HEK293T (cell line): ENCODE measurements around the gene RNU1-2.
"Not testable (repeated sequence)": the region's sequence is repeated elsewhere in the genome, so short reads cannot be mapped to it uniquely, and the experiment has no call there.

Experiments
- CTCF ChIA-PET: fragments of 350-600 bp; formaldehyde crosslinking; extraction: SDS; loops from one replicate; lab custom pipeline; 2021; ENCODE audit warnings: antibody characterized with exemption, inconsistent platforms; lab: Yijun Ruan, JAX
- POLR2A ChIA-PET: fragments of 350-600 bp; formaldehyde crosslinking; extraction: SDS; loops from one replicate; lab custom pipeline; 2020; ENCODE audit warnings: antibody characterized with exemption, inconsistent platforms; lab: Yijun Ruan, JAX
- DNase-seq: peaks from one replicate; pipeline ENCODE4 v3.0.0; 2012; ENCODE audit warnings: mixed read lengths; ENCODE audit errors: extremely low spot score
- BHLHE40 ChIP-seq: fragments of 450-650 bp; IDR thresholded peaks from 2 replicates; pipeline ENCODE4 v1.6.1; 2016; ENCODE audit warnings: mild to moderate bottlenecking, moderate library complexity, borderline replicate concordance
- CTBP1 ChIP-seq: fragments of 450-650 bp; IDR thresholded peaks from 2 replicates; pipeline ENCODE4 v1.6.1; 2016; ENCODE audit warnings: borderline replicate concordance
- ELF4 ChIP-seq: fragments of 450-650 bp; IDR thresholded peaks from 2 replicates; pipeline ENCODE4 v1.6.1; 2017; ENCODE audit warnings: antibody characterized with exemption
- FOXA1 ChIP-seq: fragments of 450-650 bp; IDR thresholded peaks from 2 replicates; pipeline ENCODE4 v1.6.1; 2016; ENCODE audit warnings: mild to moderate bottlenecking
- FOXK2 ChIP-seq: fragments of 450-650 bp; IDR thresholded peaks from 2 replicates; pipeline ENCODE4 v1.6.1; 2016; ENCODE audit warnings: mild to moderate bottlenecking
- FOXM1 ChIP-seq: fragments of 450-650 bp; IDR thresholded peaks from 2 replicates; pipeline ENCODE4 v1.6.1; 2017; ENCODE audit warnings: mild to moderate bottlenecking, borderline replicate concordance
- HDGF ChIP-seq: fragments of 450-650 bp; IDR thresholded peaks from 2 replicates; pipeline ENCODE4 v1.6.1; 2017; ENCODE audit warnings: antibody characterized with exemption, borderline replicate concordance
- L3MBTL2 ChIP-seq: fragments of 450-650 bp; conservative IDR thresholded peaks from 2 replicates; pipeline ENCODE4 v1.6.1; 2016; ENCODE audit warnings: mild to moderate bottlenecking
- LEF1 ChIP-seq: fragments of 450-650 bp; IDR thresholded peaks from 2 replicates; pipeline ENCODE4 v1.6.1; 2017; ENCODE audit warnings: mild to moderate bottlenecking, borderline replicate concordance
- NFRKB ChIP-seq: fragments of 450-650 bp; IDR thresholded peaks from 2 replicates; pipeline ENCODE4 v1.6.1; 2016; ENCODE audit warnings: mild to moderate bottlenecking, moderate library complexity
- PKNOX1 ChIP-seq: fragments of 450-650 bp; IDR thresholded peaks from 2 replicates; pipeline ENCODE4 v1.6.1; 2016
- SP1 ChIP-seq: fragments of 450-650 bp; IDR thresholded peaks from 2 replicates; pipeline ENCODE4 v1.6.1; 2017
- SUZ12 ChIP-seq: fragments of 450-650 bp; IDR thresholded peaks from 2 replicates; pipeline ENCODE4 v1.6.1; 2016; ENCODE audit warnings: mild to moderate bottlenecking
- TARDBP ChIP-seq: fragments of 450-650 bp; IDR thresholded peaks from 2 replicates; pipeline ENCODE4 v1.6.1; 2016
- ZNF384 ChIP-seq: fragments of 450-650 bp; IDR thresholded peaks from 2 replicates; pipeline ENCODE4 v1.6.1; 2016

The RNU1-2 gene

DNA sequence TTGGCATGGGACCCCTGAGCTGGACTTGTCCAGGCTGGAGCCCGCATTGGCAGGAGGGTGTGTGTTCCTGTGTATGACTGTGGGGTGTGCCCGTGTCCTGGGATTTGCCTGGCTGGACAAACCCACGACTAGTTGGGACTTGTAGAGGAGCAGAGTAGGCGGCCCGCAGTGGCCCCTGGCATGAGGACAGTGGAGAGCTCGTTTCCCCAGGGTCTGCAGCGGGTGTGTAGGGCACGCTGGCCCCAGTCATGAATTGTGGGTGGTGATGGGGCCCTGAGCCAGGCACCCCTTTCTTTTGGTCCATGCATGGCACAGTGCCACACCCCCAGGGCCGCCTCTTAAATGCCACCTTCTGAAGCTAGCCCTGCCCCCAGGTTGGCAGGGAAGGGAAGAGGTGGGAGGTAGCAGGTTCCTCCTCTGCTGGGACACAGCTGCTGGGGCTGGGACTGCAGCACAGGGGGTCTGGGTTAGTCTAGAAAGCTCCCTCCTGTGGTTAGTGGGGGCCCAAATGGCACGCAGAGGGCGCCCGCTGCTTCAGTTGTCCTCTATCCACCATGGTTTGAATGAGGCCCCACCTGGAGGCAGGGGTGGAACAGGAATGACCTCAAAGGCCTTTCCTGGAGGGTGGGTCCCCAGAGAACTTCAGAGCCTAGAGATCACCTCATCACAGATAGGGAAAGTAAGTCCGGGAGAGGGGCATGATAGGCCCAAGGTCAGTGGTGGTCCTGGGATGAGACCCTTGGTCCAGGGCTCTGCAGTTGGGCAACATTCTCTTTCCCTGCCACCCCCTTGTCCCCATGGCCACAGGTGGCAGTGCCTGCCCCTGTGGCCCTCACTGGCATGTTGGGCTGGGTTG lies 30.1 kb downstream of the RNU1-2 start:
- ChIA-PET CTCF (interaction anchor here (0.9 to 1.2 kb wide), 2 partner anchors 11 to 305 kb away, joined by 3 read pairs; no protein-coding TSS in a partner anchor), POLR2A (interaction anchor here (2.6 kb wide), 1 partner anchor 20 kb away, joined by 12 read pairs; no protein-coding TSS in a partner anchor)
- TF ChIP-seq SP1 (no peak), LEF1 (no peak), HDGF (no peak), FOXM1 (no peak)
- no peak for DNase-seq

- TF ChIP-seq HDGF (no peak), FOXA1 (no peak), FOXM1 (no peak), SUZ12 (no peak), CTBP1 (no peak), L3MBTL2 (no peak), SP1 (no peak), BHLHE40 (no peak), ELF4 (no peak), NFRKB (no peak)
- CTCF ChIA-PET, result interaction anchor here (1.2 kb wide), 1 partner anchor 306 kb away, joined by 3 read pairs; no protein-coding TSS in a partner anchor
- DNase-seq, result no peak
- POLR2A ChIA-PET, result no interaction called here
Measured at GRCh38 chr1:16926491-16927073, 30.8 kb downstream of the RNU1-2 start.

DNA sequence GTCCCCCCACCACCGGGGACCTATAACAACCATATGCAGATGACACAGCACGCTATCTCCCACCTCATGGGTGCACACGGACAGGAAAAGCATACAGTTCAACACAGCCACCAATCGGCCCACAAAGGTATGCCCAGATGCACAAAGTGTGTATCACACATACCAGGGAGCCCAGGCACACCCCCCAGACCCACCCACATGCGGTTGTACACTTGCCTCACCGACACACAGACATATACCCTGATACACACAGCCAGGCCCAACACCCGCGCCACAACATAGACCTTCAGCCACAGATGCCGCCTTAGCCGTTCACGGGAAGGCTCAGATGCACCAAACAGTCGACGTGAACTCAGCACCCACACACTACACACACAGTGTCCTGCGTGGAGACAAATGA lies 31.5 kb downstream of the RNU1-2 start:
- CTCF ChIA-PET, result no interaction called here
- POLR2A ChIA-PET, result interaction anchor here (1.0 kb wide), 1 partner anchor 22 kb away, joined by 3 read pairs; no protein-coding TSS in a partner anchor
- no peak for TF ChIP-seq FOXK2
- TF ChIP-seq FOXA1, result no peak
- TF ChIP-seq LEF1, result no peak
- no peak for TF ChIP-seq L3MBTL2
- TF ChIP-seq BHLHE40, result no peak
- TF ChIP-seq HDGF, result no peak
- TF ChIP-seq ELF4, result no peak
- TF ChIP-seq PKNOX1, result no peak
- no peak for TF ChIP-seq SP1
- TF ChIP-seq ZNF384, result no peak
- no peak for TF ChIP-seq CTBP1
- no peak for TF ChIP-seq NFRKB
- no peak for TF ChIP-seq SUZ12
- TF ChIP-seq TARDBP, result no peak
- no peak for TF ChIP-seq FOXM1
- DNase-seq, result no peak

DNA sequence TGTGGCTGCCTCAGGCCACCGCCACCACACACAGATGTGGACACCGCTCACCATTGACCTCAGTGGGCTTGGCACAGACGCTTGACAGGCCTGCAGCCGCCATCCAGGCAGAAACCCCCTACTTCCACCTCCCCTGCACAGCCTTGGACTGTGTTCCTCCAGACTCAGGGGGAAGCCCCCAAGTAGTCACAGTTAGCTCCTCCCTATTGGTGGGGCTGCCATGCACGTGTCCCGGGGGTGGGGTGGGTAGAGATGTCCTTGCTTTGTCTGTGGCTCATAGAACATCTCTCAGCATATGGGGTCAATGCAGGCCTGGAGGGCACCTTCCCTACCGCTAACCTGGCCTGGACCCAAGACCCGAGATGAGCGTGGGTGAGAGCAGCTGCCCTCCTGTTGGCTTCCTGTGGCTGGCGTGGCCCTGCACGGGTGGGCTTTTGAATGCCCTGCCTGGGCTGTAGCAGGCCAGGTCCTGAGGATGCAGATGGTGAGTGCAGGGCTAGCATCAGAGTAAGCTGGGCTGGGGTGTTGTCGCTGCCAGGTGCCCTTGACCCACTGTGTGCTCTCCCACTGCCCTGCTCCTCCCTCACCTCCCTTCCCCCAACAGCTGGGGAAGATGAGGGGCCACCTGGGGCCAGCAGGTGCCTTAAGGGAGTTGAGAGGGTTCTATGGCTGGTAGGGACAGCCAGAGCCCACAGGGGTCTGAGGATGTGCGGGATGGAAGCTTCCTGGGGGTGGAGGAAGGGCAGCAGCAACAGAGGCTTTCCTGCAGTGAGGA lies 32.1 kb downstream of the RNU1-2 start:
- POLR2A ChIA-PET, result interaction anchor here (1.0 kb wide), 1 partner anchor 23 kb away, joined by 3 read pairs; no protein-coding TSS in a partner anchor
- DNase-seq, result no peak
- no peak for TF ChIP-seq ELF4
- TF ChIP-seq PKNOX1, result no peak
- TF ChIP-seq FOXM1, result no peak
- TF ChIP-seq HDGF, result no peak
- no peak for TF ChIP-seq NFRKB
- TF ChIP-seq SP1, result no peak
- no peak for TF ChIP-seq SUZ12
- no peak for TF ChIP-seq LEF1
- no peak for TF ChIP-seq TARDBP
- TF ChIP-seq ZNF384, result no peak
- no peak for TF ChIP-seq BHLHE40
- no peak for TF ChIP-seq FOXK2
- TF ChIP-seq CTBP1, result no peak
- CTCF ChIA-PET, result no interaction called here

DNA sequence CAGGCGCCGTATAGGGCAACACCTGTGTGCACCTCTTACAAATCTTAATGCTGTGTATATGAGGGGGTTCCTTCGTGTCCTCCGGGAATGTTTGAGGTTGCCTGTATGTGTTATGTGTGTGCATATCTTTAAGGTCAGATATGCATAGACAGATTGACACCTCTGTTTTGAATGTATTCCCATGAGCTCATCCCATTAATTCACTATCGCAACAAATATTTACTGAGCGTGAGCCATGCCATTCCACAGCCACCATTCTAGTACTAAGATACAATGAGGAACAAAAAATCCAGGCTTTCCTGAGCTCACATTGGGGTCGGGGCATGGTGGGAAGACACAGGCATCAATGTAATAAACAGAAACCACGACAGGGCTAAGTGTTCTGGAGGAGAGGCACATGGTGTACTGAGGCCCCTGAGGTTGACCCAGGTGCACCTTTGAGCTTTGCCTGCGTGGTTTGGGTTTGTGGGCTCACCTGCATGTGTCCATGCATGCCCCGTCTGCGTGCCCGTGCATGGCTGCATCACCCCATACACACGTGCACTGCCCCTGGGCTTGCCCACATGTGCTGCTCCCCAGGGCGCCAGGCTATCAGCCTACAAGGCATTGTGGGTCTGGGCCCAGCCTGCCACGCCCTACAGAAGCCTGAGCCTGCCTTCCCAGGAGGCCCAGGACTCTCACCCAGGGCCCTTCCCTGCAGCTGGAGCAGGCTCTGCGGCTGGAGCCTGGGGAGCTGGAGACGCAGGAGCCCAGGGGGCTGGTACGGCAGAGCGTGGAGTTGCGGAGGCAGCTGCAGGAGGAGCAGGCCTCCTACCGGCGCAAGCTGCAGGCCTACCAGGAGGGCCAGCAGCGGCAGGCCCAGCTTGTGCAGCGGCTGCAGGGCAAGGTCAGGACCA lies 33.6 kb downstream of the RNU1-2 start:
- not testable (repeated sequence) for DNase-seq
- ChIA-PET POLR2A (interaction anchor here (2.2 kb wide), 1 partner anchor 24 kb away, joined by 6 read pairs; no protein-coding TSS in a partner anchor), CTCF (interaction anchor here (0.7 kb wide), 1 partner anchor 31 kb away, joined by 3 read pairs; no protein-coding TSS in a partner anchor)

DNA sequence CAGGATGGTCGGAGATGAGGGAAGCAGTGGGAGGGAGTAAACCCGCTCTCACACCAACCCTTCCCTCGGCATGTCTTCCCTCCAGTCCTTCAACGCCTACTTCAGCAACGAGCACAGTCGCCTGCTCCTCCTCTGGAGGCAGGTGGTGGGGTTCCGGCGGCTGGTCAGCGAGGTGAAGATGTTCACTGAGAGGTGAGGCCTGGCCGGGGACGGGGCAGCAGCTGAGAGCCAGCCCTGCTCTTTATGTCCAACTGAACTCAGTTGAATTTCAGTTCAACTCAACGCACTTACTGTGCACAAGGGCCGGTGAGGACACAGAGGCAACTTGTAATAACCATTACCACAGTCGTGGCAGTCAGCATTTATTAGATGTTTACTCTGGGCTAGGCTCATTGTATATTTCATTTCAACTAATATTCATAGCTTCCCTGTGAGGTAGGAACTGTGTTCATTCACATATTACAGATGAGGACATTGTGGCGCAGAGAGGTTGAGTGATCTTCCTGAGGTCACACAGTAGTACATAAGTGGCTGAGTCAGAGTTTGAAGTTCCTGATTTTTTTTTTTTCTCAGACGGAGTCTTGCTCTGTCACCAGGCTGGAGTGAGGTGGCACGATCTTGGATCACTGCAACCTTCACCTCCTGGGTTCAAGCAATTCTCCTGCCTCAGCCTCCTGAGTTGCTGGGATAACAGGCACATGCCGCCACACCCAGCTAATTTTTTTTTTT lies 35.6 kb downstream of the RNU1-2 start:
- POLR2A ChIA-PET, result interaction anchor here (2.2 kb wide), 1 partner anchor 26 kb away, joined by 6 read pairs; no protein-coding TSS in a partner anchor
- CTCF ChIA-PET, result interaction anchor here (0.6 to 0.7 kb wide), 2 partner anchors 16 to 222 kb away, joined by 5 to 9 read pairs; no protein-coding TSS in a partner anchor
- DNase-seq, result not testable (repeated sequence)

DNA sequence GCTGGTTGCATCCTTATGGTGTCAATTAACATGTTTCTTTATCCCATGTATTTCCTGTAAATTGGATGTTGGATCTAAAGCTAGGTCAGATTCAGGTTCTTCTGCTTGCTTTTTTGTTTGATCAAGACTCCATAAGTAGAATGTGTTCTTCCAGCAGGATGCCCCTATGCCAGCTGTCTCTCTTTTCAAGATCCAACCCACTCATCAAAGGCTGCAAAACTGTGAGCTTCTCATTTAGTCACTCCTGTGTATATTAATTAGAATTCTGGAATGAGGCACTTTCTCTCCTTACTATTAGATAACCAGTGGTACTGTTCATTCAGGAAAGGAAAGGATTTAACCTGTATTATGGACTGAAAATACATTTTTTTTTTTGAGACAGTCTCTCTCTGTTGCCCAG lies 38.2 kb downstream of the RNU1-2 start:
- POLR2A ChIA-PET, DNase-seq: not testable (repeated sequence)
- CTCF ChIA-PET, result interaction anchor here (0.6 kb wide), 1 partner anchor 324 kb away, joined by 4 read pairs; no protein-coding TSS in a partner anchor

GRCh38 chr1:16936580-16936979 lies 40.8 kb downstream of the RNU1-2 start:
- DNase-seq, result not testable (repeated sequence)
- ChIA-PET CTCF (interaction anchor here (1.2 kb wide), 1 partner anchor 15 kb away, joined by 4 read pairs; no protein-coding TSS in a partner anchor), POLR2A (interaction anchor here (1.3 to 1.7 kb wide), 2 partner anchors 31 to 33 kb away, joined by 3 to 8 read pairs; no protein-coding TSS in a partner anchor)
